LoVo (cell line): ENCODE measurements around the gene DMXL1.

Source experiments
- DNase-seq: peaks from one replicate; pipeline ENCODE4 v3.0.0-alpha.2; 2016; ENCODE audit warnings: low spot score

The DMXL1 gene

DNA sequence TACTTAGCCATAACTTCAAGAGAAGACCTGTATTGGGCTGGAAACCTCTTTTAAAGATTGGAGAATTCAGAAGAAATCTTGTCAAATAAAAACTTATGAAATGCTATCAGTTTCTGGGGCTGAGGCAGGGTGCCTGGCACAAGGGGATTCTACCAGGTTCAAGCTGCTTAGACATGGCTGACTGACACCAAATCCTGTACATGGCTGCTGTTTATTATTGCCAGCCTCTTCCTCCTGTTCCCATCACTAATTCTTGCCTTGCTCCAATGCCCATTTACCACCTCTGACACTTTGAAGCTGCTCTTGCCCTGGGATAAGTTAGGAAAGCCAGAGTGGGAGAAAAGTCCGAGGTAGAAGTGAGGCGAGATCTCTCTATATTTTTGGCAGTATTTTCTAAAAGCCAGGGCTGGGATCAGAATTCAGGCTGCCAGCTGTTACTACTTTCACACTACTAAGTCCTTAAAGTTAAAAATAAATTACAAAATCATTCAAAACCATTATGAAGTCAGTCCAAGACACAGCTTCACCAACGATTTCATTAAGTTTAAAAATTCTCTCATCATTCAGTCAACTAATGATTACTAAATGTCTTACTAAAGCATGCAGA, 218.7 kb downstream of the DMXL1 start:
- no peak for DNase-seq

DNA sequence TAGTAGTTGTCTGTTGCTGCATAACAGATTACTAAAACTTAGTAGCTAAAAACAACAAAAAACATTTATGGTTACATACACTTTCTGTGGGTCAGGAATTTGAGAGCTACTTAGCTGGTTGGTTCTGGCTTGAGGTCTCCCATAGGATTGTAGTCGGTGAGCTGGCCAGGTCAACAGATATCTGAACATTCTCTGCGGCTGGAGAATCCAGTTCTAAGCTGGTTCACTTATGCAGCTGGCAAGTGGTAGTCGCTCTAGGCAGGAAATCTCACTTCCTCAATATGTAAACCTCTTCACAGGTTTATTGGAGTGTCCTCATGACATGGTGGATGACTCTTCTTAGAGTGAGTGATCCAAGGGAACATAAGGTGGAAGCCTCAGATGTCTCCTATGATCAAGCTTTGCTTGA, 219.3 kb downstream of the DMXL1 start:
- DNase-seq: no peak

GRCh38 chr5:119290607-119291006, 219.7 kb downstream of the DMXL1 start:
- DNase-seq: no peak

- no peak for DNase-seq
Measured at GRCh38 chr5:119291056-119291455, 220.2 kb downstream of the DMXL1 start.

- no peak for DNase-seq
Measured at GRCh38 chr5:119291877-119292276, 221.0 kb downstream of the DMXL1 start.

DNA sequence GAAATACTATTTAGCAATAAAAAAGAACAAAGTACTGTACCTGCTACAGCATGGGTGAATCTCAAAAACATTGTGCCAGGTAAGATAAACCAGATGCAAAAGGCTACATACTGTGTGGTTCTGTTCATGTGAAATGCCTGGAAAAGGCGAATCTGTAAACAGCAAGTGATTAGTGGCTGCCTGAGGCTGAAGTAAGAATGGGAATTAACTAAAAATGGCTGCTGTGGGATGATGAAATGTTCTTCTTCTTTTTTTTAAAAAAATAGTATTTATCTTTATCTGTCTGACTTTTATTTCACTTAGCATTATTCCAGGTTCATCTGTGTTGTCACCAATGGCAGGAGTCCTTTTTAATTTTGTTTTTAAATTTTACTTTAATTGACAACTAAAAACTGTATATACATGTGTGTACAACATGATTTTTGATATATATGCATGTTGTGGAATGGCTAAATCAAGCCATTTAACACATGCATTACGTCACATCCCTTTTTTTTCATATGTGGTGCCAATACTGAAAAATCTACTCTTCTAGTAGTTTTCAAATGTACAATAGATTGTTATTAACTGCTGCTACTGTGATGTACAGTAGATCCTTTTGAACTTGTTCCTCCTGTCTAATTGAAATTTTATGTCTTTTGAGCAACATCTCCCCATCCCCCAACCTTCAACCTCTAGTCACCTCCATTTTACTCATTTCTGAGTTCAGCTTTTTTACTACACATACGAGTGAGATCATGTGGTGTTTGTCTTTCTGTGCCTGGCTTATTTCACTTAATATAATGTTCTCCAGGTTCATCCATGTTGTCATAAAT, 222.0 kb downstream of the DMXL1 start:
- no peak for DNase-seq

DNA sequence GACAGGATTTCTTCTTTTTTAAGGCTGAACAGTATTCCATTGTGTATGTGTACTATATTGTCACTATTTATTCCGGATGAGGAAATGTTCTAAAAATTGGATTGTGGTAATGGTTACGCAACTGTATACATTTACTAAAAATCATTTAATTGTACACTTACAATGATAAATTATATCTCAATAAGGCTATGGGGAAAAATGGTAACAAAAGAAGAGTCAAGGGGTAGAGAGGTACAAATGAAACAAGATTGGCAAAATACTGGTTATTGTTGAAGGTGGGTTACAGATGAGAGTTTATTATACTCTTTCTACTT, 222.6 kb downstream of the DMXL1 start:
- no peak for DNase-seq
